ENCODE data around the gene MOK.

Gene MOK

GRCh38 chr14:102222751-102223150 is 82.2 kb downstream of the MOK start:
- DNase-seq, result no peak

- no peak for DNase-seq
Measured at GRCh38 chr14:102222009-102222575, 82.9 kb downstream of the MOK start.

DNA sequence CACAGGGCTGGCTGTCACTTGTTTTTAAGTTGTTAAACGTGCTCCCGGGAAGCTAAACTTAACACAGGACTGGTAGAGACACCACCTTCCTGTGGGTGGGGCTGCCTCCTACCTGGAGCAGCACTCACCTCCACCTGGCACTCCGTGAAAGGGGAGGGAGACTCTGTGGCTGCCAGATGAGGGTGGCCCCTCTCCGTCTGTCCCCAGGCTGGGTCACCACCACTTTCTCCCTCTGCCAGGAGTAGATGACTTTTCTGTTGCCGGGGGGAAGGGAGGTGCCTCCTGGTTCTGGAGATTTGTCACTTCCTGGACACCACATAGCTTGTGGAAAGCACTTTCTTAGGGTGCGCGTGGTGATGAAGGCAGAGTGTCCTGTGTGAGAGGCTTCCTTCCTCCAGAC is 83.9 kb downstream of the MOK start:
- no peak for DNase-seq

- no peak for DNase-seq
Measured at GRCh38 chr14:102220031-102220430, 84.9 kb downstream of the MOK start.

DNA sequence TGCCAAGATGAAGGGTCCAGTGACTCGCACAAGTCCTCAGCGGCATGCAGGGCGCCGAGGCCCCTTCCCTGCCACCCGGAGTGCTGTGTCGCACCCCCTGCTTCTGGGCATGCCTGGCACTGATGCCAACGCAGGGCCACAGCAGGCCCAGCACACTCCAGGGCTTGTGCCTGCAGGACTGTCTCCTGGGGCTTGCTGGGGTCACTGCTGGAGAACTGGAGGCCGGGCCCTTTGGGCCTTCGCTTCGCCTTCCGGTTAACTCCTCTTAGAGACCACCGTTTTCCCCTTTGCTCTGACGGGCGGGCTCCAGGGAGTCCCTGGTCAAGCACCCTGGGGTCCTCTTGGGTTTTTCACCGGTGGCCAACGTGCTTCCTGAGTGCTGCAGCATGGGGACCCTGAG is 85.6 kb downstream of the MOK start:
- no peak for DNase-seq

GRCh38 chr14:102218688-102219087 is 86.3 kb downstream of the MOK start:
- DNase-seq, result no peak

DNA sequence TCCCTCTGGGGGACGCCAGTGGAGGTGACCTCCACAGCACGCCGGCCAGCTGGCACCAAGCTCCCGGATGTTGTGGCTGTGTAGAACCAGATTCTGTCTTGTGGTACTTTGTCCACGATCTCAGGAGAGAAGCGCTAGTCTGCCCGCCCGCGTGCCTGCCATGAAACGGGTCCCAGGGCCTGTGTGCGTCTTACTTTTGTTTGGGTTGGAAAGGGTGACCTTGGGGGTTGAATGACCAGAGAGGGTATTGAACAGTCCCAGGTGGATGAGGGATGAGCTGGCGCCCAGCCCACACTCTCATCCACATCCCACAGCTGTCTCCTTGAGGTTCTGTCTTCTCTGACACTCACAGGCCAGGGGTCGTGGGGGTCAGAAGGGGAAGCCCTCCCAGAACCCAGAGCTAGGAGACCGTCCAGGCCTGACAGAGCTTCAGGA is 87.0 kb downstream of the MOK start:
- no peak for DNase-seq

- no peak for DNase-seq
Measured at GRCh38 chr14:102217399-102217798, 87.6 kb downstream of the MOK start.

GRCh38 chr14:102215576-102216250 is 89.3 kb downstream of the MOK start:
- no peak for DNase-seq

- DNase-seq, result no peak
Measured at GRCh38 chr14:102215071-102215470, 89.9 kb downstream of the MOK start.

DNA sequence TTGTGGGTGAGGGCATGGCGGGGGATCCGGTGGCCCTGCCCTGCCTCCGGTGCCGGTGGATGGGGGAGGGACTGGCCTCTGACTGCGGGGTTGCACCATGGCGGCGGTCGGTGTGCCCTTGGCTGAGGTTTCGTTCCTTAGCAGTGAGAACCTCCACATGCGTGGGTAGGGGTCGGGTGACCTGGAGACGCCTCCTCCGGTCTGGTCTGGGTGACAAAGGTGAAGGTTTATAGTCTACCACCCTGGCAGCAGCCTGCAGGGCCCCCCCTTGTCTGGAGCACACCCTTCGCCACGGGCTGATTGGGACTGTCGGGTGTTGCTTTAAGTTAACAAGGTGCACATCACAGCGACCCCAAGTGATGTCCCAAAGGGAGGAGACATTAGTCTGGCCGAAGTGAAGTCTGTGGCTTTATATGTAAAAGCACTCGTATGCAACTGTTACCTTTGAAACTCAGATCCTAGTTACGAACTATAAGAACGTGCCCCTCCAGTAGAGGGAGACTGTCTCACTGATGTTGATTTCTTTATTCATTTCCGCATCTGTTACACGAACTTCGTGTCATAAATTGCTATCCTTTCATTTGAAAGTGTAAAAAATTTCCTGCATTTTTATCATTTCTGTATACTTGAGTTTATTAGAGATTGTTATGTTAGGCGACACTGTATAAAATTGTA is 90.8 kb downstream of the MOK start:
- DNase-seq, result no peak

- no peak for DNase-seq
Measured at GRCh38 chr14:102213470-102213869, 91.5 kb downstream of the MOK start.

DNA sequence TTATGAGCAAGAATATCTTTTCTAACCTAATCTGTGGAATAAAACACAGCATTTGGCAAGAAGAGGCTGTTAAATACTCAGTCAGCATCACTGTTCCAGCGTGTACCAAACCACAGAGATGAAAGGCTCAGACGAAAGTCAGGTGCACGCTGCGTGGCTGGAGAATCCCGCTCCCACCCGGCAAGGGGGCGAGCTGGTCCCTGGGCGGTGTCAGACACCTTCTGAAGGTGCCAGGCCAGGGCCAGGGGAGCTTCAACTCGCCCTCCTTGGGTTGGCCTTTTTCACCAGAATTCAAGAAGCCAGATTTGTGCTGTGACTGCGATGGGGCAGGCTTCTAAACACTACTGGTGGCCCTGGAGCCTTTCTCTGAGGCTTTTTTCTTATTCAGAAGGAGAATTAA is 92.1 kb downstream of the MOK start:
- DNase-seq, result no peak

DNA sequence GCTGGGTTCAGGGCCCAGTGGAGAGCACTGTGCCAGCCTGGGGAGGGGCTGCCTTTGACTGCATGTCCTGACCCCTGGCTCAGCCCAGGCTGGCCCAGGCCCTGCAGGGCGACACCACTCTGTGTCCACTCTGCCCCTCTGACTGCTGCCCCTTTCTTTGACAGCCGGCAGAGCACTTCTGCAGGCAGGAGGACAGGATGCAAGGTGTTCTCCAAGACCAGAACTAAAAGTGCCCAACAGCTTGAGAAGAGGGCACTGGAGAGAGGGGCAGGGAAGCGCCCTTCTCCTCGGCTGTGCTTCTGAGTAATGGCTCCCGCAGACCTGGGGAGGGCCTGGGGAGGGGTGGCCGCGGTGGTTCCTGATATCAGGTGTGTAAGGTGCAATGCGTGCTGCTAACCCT is 92.6 kb downstream of the MOK start:
- DNase-seq, result no peak

- DNase-seq, result no peak
Measured at GRCh38 chr14:102211240-102211639, 93.7 kb downstream of the MOK start.

DNA sequence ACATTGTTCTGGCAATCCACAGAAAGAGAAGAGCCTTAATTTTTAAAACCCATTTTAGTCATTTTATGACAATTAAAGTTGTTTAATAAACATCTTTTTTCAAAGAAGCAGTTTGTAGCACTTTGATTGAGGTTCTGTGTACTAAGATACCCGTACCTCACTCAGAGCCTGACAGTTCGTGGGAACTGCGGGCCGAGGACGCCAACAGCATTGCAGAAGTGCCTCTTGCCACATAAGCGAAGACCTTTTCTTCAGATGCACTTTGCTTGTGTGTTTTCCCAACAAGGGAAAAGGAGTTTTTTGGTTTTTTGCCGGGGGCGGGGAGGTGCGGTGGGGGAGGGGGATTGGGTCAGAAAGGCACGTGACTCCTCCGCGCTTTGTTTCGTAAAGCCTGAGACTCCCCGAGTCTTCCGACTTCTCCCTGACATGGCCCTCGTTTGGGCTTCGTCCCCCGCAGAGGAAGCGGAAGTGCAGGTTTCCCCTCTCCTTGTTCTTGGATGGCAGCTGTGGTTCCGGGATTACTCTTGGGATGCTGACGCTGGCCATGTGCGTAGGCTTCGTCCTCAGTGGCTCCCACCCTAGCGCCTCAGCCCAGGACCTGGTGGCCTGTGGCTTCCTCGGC is 94.4 kb downstream of the MOK start:
- no peak for DNase-seq

DNA sequence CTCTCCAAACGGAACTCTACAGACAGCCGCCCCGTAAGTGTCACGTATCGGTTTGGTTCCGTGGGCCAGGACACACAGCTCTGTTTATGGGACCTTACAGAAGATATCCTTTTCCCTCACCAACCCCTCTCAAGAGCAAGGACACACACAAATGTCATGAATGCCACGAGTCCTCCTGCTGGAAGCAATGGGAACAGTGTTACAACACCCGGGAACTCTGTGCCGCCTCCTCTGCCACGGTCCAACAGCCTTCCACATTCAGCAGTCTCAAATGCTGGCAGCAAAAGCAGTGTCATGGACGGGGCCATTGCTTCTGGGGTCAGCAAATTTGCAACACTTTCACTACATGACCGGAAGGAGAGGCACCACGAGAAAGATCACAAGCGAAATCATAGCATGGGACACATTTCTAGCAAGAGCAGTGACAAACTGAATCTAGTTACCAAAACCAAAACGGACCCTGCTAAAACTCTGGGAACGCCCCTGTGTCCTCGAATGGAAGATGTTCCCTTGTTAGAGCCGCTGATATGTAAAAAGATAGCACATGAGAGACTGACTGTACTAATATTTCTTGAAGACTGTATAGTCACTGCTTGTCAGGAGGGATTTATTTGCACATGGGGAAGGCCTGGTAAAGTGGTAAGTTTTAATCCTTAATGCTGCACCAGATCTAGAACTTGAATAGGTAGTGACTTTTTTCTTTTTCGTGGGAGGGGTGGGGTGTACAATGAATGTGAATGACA is 95.6 kb downstream of the MOK start:
- DNase-seq, result no peak

- no peak for DNase-seq
Measured at GRCh38 chr14:102208741-102209140, 96.2 kb downstream of the MOK start.

GRCh38 chr14:102207831-102208365 is 97.1 kb downstream of the MOK start:
- no peak for DNase-seq

DNA sequence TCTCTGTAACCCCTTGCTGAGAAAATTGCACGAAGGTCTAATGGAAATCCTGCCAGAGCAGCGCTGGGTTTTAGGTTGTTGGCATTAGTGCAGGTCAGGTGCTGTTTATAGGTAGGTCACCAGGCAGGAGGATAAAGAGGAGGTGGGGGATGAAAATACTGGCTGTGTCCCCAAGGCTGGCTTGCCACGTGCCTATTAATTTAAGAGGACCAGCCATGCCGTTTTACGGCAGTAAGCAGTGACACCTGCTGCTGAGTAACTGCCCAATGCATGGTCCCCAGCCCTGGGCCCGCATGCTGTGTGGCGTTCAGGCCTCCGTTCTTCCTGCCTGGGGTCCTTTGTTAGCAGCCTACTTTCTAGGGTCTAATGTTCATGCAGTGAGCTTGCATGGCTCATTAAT is 98.0 kb downstream of the MOK start:
- DNase-seq, result no peak

GRCh38 chr14:102205560-102205959 is 99.4 kb downstream of the MOK start:
- no peak for DNase-seq

DNA sequence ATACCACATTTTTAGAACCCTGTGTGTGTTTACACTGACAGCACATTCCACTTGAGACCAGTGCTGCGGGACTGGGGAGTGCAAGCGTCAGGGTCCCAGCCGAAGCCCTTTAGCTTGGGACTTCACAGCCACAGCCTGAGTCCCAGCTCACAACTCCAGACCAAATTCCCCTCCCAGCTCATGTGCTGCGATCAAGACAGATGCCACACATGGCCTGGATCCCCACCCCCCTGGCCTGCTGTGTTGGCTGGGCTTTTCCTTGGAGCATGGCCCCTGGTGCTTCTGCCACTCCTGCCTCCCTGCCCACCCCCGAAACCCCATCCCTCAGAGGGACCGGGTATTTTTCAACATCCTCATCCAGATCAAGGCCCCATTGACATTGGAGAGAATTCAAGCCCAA is 101.6 kb downstream of the MOK start:
- no peak for DNase-seq

GRCh38 chr14:102202944-102203343 is 102.0 kb downstream of the MOK start:
- DNase-seq, result no peak
